A673 (cell line): Measurements from ENCODE around the gene NELL1. TPM values are rescaled to one million over a fixed set of nuclear protein-coding genes. Genes with fewer than 3 reads are reported as not detected.
A peak's percentile ranks its signal among the peaks of the same experiment; 100 is the strongest.

Source experiments
- BruUV-seq: library from RNA; stranded (reverse); fragments of 400-500 nt; replicated peaks from 2 replicates; lab custom pipeline; 2021; lab: Mats Ljungman, UMichigan
- CTCF ChIA-PET: fragments of 300-600 bp; sonication (Branson Sonifier 250); formaldehyde crosslinking; loops from one replicate; lab custom pipeline; 2022; ENCODE audit warnings: antibody characterized with exemption; lab: Charles Lee
- POLR2A ChIA-PET: fragments of 300-600 bp; sonication (Branson Sonifier 250); formaldehyde crosslinking; loops from one replicate; lab custom pipeline; 2022; ENCODE audit warnings: antibody characterized with exemption; ENCODE audit not compliant: low non-redundant PET; lab: Charles Lee
- DNase-seq: peaks from one replicate; pipeline ENCODE4 v3.0.0-alpha.2; 2015; ENCODE audit warnings: low spot score
- H3K27ac ChIP-seq: fragments of 200-600 bp; sonication (generic); 2 replicates; pipeline ENCODE4 v1.5.1; 2016; ENCODE audit warnings: mixed run types, low read depth, mild to moderate bottlenecking, mixed read lengths, antibody characterized with exemption, low read length; ENCODE audit not compliant: poor library complexity, severe bottlenecking
- H3K27me3 ChIP-seq: fragments of 200-600 bp; sonication (generic); replicated peaks from 2 replicates; pipeline ENCODE4 v1.6.1; 2017; ENCODE audit warnings: mixed run types, low read depth, mild to moderate bottlenecking, mixed read lengths, antibody characterized with exemption, low read length; ENCODE audit not compliant: insufficient read depth, poor library complexity
- H3K36me3 ChIP-seq: fragments of 200-600 bp; sonication (generic); 2 replicates; pipeline ENCODE4 v1.6.1; 2016; ENCODE audit warnings: mixed run types, mild to moderate bottlenecking, mixed read lengths, antibody characterized with exemption, low read length; ENCODE audit not compliant: insufficient read depth, poor library complexity, severe bottlenecking
- H3K4me1 ChIP-seq: fragments of 200-600 bp; sonication (generic); 2 replicates; pipeline ENCODE4 v1.6.1; 2017; ENCODE audit warnings: mixed run types, mild to moderate bottlenecking, mixed read lengths, antibody characterized with exemption, low read length; ENCODE audit not compliant: insufficient read depth, poor library complexity, severe bottlenecking
- H3K4me3 ChIP-seq: fragments of 200-600 bp; sonication (generic); 2 replicates; pipeline ENCODE4 v1.5.1; 2016; ENCODE audit warnings: low read depth, mixed run types, mild to moderate bottlenecking, mixed read lengths, low read length; ENCODE audit not compliant: poor library complexity, severe bottlenecking
- H3K9me3 ChIP-seq: fragments of 200-600 bp; sonication (generic); 2 replicates; pipeline ENCODE4 v1.6.1; 2016; ENCODE audit warnings: mixed run types, low read depth, mild to moderate bottlenecking, mixed read lengths, antibody characterized with exemption, low read length; ENCODE audit not compliant: poor library complexity, severe bottlenecking
- EZH2 ChIP-seq: fragments of 200-600 bp; sonication (generic); IDR thresholded peaks from 2 replicates; pipeline ENCODE4 v1.6.1; 2017; ENCODE audit warnings: borderline replicate concordance, low read depth, mild to moderate bottlenecking, mixed read lengths, antibody characterized with exemption, low read length; ENCODE audit not compliant: poor library complexity, severe bottlenecking
- intact Hi-C: fragments of 100-400 bp; cut with micrococcal nuclease; formaldehyde crosslinking; loops from one replicate; pipeline ENCODE4 v1.10.0; 2022; ENCODE audit not compliant: unreplicated experiment
- total RNA-seq: library from RNA; stranded (reverse); gene quantifications from 2 replicates; pipeline ENCODE4 v1.2.3, GENCODE V29; 2021
- TF ChIP-seq, protein P1 (sequence below): fragments of 300-800, 200-600 bp; sonication (generic); conservative IDR thresholded peaks from 2 replicates; pipeline ENCODE4 v1.5.1; 2017; ENCODE audit warnings: low read depth, mild to moderate bottlenecking, antibody characterized with exemption, low read length, moderate library complexity, mixed read lengths

Gene NELL1
- total RNA-seq, 1 experiment from 2014 or later: 0.32 TPM

DNA sequence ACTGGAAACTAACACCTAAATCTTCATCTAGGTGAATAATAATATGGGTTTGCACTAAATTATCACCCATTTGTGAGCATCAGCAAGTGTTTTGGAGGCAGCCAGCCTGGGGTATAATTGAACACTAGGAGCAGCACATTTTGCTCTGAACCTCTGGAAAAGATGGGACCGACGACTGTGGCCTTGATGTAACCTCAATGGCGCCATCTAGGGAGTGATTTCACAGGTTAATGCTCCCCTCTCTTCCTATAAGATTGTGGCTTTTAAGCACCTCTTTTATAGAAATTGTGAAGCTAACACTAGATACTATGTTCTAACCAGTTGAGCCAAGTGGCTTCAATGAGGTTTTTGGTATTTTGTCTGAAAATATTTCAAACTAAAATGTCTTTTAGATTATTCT is 203.7 kb downstream of the NELL1 start:
- Histone ChIP-seq H3K9me3 (no peaks in the 10 kb centered on the region), H3K4me1 (no peaks in the 10 kb centered on the region), H3K36me3 (no peaks in the 10 kb centered on the region), H3K27me3 (no peaks in the 10 kb centered on the region), H3K4me3 (no peak overlapping the region), H3K27ac (no peak overlapping the region)
- POLR2A ChIA-PET: no interaction called here
- CTCF ChIA-PET: interaction anchor here (0.7 kb wide), 1 partner anchor 201 kb away, joined by 3 read pairs; no protein-coding TSS in a partner anchor
- BruUV-seq: no TSS peak
- intact Hi-C loops: loop anchor here (5.0 kb wide), 2 partner anchors 201 to 226 kb away; no protein-coding TSS in a partner anchor
- DNase-seq: peak; percentile 58
- TF ChIP-seq, protein P1, sequence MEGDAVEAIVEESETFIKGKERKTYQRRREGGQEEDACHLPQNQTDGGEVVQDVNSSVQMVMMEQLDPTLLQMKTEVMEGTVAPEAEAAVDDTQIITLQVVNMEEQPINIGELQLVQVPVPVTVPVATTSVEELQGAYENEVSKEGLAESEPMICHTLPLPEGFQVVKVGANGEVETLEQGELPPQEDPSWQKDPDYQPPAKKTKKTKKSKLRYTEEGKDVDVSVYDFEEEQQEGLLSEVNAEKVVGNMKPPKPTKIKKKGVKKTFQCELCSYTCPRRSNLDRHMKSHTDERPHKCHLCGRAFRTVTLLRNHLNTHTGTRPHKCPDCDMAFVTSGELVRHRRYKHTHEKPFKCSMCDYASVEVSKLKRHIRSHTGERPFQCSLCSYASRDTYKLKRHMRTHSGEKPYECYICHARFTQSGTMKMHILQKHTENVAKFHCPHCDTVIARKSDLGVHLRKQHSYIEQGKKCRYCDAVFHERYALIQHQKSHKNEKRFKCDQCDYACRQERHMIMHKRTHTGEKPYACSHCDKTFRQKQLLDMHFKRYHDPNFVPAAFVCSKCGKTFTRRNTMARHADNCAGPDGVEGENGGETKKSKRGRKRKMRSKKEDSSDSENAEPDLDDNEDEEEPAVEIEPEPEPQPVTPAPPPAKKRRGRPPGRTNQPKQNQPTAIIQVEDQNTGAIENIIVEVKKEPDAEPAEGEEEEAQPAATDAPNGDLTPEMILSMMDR: peak; percentile 61
- TF ChIP-seq EZH2: no peak

DNA sequence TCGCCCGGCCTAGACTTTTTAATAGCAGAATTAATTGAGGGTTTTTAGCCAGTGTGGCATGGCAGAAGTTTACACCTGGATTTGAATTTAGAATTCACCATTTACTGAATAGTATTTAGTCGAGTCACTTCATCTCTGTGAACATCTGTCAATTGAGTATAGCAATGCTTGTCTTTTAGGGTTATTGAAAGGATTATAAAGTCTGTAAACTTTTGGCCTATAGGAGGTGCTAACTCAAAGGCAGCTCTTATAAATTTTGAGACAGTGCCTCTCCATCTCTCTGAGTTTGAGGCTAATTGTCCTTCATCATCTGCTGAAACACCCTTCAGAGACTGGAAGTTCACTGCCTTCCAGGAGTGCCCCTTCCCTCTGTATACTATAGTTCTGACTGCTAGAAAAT is 205.0 kb downstream of the NELL1 start:
- Histone ChIP-seq H3K4me1 (no peaks in the 10 kb centered on the region), H3K9me3 (no peaks in the 10 kb centered on the region), H3K27ac (no peak overlapping the region), H3K27me3 (no peaks in the 10 kb centered on the region), H3K36me3 (no peaks in the 10 kb centered on the region), H3K4me3 (no peak overlapping the region)
- ChIA-PET CTCF (no interaction called here), POLR2A (no interaction called here)
- no TSS peak for BruUV-seq
- intact Hi-C loops: loop anchor here (5.0 kb wide), 2 partner anchors 202 to 227 kb away; no protein-coding TSS in a partner anchor
- TF ChIP-seq, protein P1: 0 out of 2 replicates have a peak, but pooled peaks have one; percentile 10
- no peak for TF ChIP-seq EZH2
- DNase-seq: no peak

DNA sequence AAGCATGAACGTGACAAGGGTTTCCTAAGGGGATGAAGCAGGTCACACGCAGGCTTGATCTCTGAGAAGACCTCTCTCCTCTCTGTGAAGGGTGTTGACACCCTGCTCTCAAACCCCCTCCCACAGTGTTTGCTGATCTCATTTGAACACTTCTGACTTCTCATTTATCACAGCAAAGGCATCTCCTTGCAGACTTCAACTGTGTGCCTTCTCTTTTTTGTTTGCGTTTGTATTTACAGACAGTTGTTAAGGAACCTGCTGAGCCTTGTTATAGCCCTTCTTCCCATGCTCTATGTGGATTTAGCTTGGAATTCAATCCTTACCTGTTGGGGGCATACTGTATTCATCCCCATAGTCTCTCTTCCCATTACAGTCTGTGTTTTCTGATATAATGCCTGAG is 206.5 kb downstream of the NELL1 start:
- H3K27ac ChIP-seq: no peak overlapping the region
- no TSS peak for BruUV-seq
- ChIA-PET POLR2A (no interaction called here), CTCF (no interaction called here)
- H3K36me3 ChIP-seq: no peaks in the 10 kb centered on the region
- H3K9me3 ChIP-seq: no peaks in the 10 kb centered on the region
- no peaks in the 10 kb centered on the region for H3K4me1 ChIP-seq
- H3K4me3 ChIP-seq: no peak overlapping the region
- no peaks in the 10 kb centered on the region for H3K27me3 ChIP-seq
- TF ChIP-seq EZH2: no peak
- TF ChIP-seq, protein P1: no peak
- intact Hi-C loops: no loop called here
- DNase-seq: no peak
